ENCODE data around the gene GHR.

The GHR gene

GRCh38 chr5:42555010-42555409 lies 131.8 kb downstream of the GHR start:
- ATAC-seq (ENCODE audit: low read depth) (no peak), DNase-seq (ENCODE audit: low spot score) (no peak)
- Histone ChIP-seq H3K27me3 (ENCODE audit: insufficient read depth, poor library complexity, severe bottlenecking) (no peaks in the 10 kb centered on the region), H3K4me3 (ENCODE audit: severe bottlenecking) (no peak overlapping the region), H3K27ac (ENCODE audit: poor library complexity, severe bottlenecking) (no peak overlapping the region), H3K36me3 (ENCODE audit: low read depth) (no peaks in the 10 kb centered on the region), H3K9me3 (ENCODE audit: severe bottlenecking) (no peaks in the 10 kb centered on the region), H3K4me1 (ENCODE audit: insufficient read depth, poor library complexity, severe bottlenecking) (no peaks in the 10 kb centered on the region)
- TF ChIP-seq CTCF (IDR thresholded peaks at IDR 0.05; ENCODE audit: poor library complexity, severe bottlenecking) = no peak

GRCh38 chr5:42555797-42556196 lies 132.6 kb downstream of the GHR start:
- no peak overlapping the region for H3K27ac ChIP-seq (ENCODE audit: poor library complexity, severe bottlenecking)
- no peaks in the 10 kb centered on the region for H3K4me1 ChIP-seq (ENCODE audit: insufficient read depth, poor library complexity, severe bottlenecking)
- no peak for TF ChIP-seq CTCF (IDR thresholded peaks at IDR 0.05; ENCODE audit: poor library complexity, severe bottlenecking)
- ATAC-seq (ENCODE audit: low read depth) = peak; percentile 99
- no peak overlapping the region for H3K4me3 ChIP-seq (ENCODE audit: severe bottlenecking)
- H3K36me3 ChIP-seq (ENCODE audit: low read depth) = no peaks in the 10 kb centered on the region
- no peak for DNase-seq (ENCODE audit: low spot score)
- no peaks in the 10 kb centered on the region for H3K9me3 ChIP-seq (ENCODE audit: severe bottlenecking)
- H3K27me3 ChIP-seq (ENCODE audit: insufficient read depth, poor library complexity, severe bottlenecking) = no peaks in the 10 kb centered on the region

DNA sequence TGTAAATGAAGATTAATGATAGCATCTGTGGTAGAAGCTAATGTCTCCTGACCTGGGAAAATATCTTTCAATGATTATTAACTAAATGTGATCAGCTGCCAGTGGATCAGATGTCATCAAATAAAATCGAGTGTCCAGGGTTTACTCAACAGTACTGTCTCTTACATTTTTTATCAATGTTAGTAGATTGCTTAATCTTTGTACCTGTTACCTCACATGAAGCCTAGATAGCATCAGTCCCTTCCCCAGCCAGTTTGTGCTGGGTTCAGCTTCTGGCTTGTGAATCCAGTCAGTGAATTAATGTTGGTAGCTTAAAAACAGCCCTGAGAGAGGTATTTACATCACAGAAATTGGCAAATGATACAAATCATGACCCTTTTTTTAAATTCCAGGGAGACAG lies 134.4 kb downstream of the GHR start:
- no peaks in the 10 kb centered on the region for H3K36me3 ChIP-seq (ENCODE audit: low read depth)
- DNase-seq (ENCODE audit: low spot score) (no peak), ATAC-seq (ENCODE audit: low read depth) (no peak)
- no peak overlapping the region for H3K27ac ChIP-seq (ENCODE audit: poor library complexity, severe bottlenecking)
- no peaks in the 10 kb centered on the region for H3K4me1 ChIP-seq (ENCODE audit: insufficient read depth, poor library complexity, severe bottlenecking)
- H3K27me3 ChIP-seq (ENCODE audit: insufficient read depth, poor library complexity, severe bottlenecking) = no peaks in the 10 kb centered on the region
- no peak for TF ChIP-seq CTCF (IDR thresholded peaks at IDR 0.05; ENCODE audit: poor library complexity, severe bottlenecking)
- no peaks in the 10 kb centered on the region for H3K9me3 ChIP-seq (ENCODE audit: severe bottlenecking)
- no peak overlapping the region for H3K4me3 ChIP-seq (ENCODE audit: severe bottlenecking)

DNA sequence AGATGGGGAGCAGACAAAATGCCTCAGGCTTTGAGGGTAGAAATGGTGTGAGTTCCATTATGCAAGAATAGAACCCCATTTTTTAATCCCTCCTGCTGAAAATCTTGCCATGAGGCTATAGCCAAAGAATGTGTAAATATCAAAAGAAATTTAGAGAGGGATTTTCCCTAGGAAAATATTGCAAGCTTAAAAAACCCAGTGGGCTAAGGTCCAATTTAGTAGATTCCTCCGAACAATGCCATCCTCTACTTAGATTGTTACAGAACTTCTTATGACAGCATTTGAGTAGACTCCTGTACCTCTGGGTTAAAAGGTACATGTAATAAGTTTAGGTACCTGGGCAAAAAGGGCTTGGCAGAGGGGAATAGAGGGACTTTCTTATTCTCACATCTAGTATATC lies 138.4 kb downstream of the GHR start:
- no peak for ATAC-seq (ENCODE audit: low read depth)
- TF ChIP-seq CTCF (IDR thresholded peaks at IDR 0.05; ENCODE audit: poor library complexity, severe bottlenecking) = no peak
- no peaks in the 10 kb centered on the region for H3K27me3 ChIP-seq (ENCODE audit: insufficient read depth, poor library complexity, severe bottlenecking)
- DNase-seq (ENCODE audit: low spot score) = no peak
- H3K36me3 ChIP-seq (ENCODE audit: low read depth) = no peaks in the 10 kb centered on the region
- H3K4me1 ChIP-seq (ENCODE audit: insufficient read depth, poor library complexity, severe bottlenecking) = peaks cover 12% of the 10 kb centered on the region
- no peak overlapping the region for H3K4me3 ChIP-seq (ENCODE audit: severe bottlenecking)
- no peak overlapping the region for H3K27ac ChIP-seq (ENCODE audit: poor library complexity, severe bottlenecking)
- no peaks in the 10 kb centered on the region for H3K9me3 ChIP-seq (ENCODE audit: severe bottlenecking)

DNA sequence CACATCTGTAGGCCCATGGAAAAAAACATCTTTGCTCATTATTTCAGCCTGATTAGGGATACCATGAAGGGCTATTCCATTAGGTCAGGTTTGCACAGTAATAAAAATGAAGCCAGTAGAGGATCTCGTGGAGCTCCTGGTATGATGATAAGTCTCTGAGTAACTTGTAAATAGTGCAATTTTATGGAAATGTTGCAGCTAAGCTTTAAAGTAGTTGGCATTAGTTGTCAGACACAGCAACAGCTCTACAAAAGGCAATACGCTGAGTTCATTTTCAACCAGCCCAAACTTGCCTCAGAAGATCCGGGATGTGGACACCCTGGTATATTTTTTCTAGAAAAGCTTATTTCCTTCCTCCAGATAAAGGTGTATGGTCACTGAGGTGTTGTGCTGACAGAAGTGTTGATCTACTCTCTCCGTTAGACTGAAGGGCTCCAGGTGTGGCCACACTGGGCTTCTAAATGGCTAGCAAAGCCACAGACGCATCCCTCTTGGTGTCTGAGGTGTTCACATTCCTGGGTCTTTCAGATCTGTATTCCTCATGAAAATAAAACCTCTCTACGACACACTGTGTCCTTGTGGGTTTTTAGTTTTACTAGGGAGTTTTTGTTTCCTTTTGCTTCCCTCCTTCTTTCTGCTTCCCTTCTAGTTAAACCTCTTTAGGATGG lies 141.6 kb downstream of the GHR start:
- Histone ChIP-seq H3K36me3 (ENCODE audit: low read depth) (no peaks in the 10 kb centered on the region), H3K27me3 (ENCODE audit: insufficient read depth, poor library complexity, severe bottlenecking) (no peaks in the 10 kb centered on the region), H3K4me1 (ENCODE audit: insufficient read depth, poor library complexity, severe bottlenecking) (peaks cover 12% of the 10 kb centered on the region), H3K27ac (ENCODE audit: poor library complexity, severe bottlenecking) (peak overlapping the region; percentile 35), H3K4me3 (ENCODE audit: severe bottlenecking) (no peak overlapping the region), H3K9me3 (ENCODE audit: severe bottlenecking) (no peaks in the 10 kb centered on the region)
- no peak for TF ChIP-seq CTCF (IDR thresholded peaks at IDR 0.05; ENCODE audit: poor library complexity, severe bottlenecking)
- no peak for DNase-seq (ENCODE audit: low spot score)
- ATAC-seq (ENCODE audit: low read depth) = peak; percentile 92

All from RWPE2 (cell line).